GM12878 (cell line): ENCODE measurements around the gene DNASE1. TPM values are rescaled to one million over a fixed set of nuclear protein-coding genes. Genes with fewer than 3 reads are reported as not detected.
A peak's percentile ranks its signal among the peaks of the same experiment; 100 is the strongest.

Experiments used
- ATF2 ChIP-seq: IDR thresholded peaks from 2 replicates; pipeline ENCODE4 v1.6.1; 2012; ENCODE audit warnings: low read length, inconsistent platforms
- BCL11A ChIP-seq: IDR thresholded peaks from 2 replicates; pipeline ENCODE4 v1.6.1; 2011; ENCODE audit warnings: low read depth, low read length
- BCL3 ChIP-seq: IDR thresholded peaks from 2 replicates; pipeline ENCODE4 v1.6.1; 2011; ENCODE audit warnings: borderline replicate concordance, low read depth, mild to moderate bottlenecking, moderate library complexity, low read length; ENCODE audit not compliant: insufficient read depth, poor library complexity, severe bottlenecking
- CBX3 ChIP-seq: fragments of 200-600 bp; sonication (generic); IDR thresholded peaks from 2 replicates; pipeline ENCODE4 v1.6.1; 2016; ENCODE audit warnings: low read depth, borderline replicate concordance
- EP300 ChIP-seq, 2 experiments: fragments of 150-350 bp in 1 of 2; IDR thresholded peaks; 2 replicates each; pipeline ENCODE4 v1.6.1; 2011 to 2012; ENCODE audit warnings: low read depth in 2 of 2, low read length in 2 of 2, borderline replicate concordance in 1 of 2, improper control_type of control experiment in 1 of 2, inconsistent platforms in 1 of 2; ENCODE audit not compliant: control insufficient read depth in 1 of 2
- IRF4 ChIP-seq: IDR thresholded peaks from 2 replicates; pipeline ENCODE4 v1.6.1; 2011; ENCODE audit warnings: low read depth, low read length
- MEF2A ChIP-seq: IDR thresholded peaks from 2 replicates; pipeline ENCODE4 v1.6.1; 2011; ENCODE audit warnings: low read depth, mild to moderate bottlenecking, low read length, moderate library complexity; ENCODE audit not compliant: insufficient read depth
- NR2C2 ChIP-seq: IDR thresholded peaks from 2 replicates; pipeline ENCODE4 v1.6.1; 2011; ENCODE audit warnings: borderline replicate concordance, low read depth; ENCODE audit not compliant: control insufficient read depth, insufficient read length
- PAX5 ChIP-seq: IDR thresholded peaks from 2 replicates; pipeline ENCODE4 v1.6.1; 2011; ENCODE audit warnings: low read depth, low read length, borderline replicate concordance
- POLR2AphosphoS5 ChIP-seq: IDR thresholded peaks from 2 replicates; pipeline ENCODE4 v1.6.1; 2011; ENCODE audit warnings: mild to moderate bottlenecking, low read length, inconsistent platforms
- POU2F2 ChIP-seq: IDR thresholded peaks from 3 replicates; pipeline ENCODE4 v1.6.1; 2011; ENCODE audit warnings: low read depth, mild to moderate bottlenecking, low read length, borderline replicate concordance
- RAD21 ChIP-seq: IDR thresholded peaks from 2 replicates; pipeline ENCODE4 v1.6.1; 2011; ENCODE audit warnings: mild to moderate bottlenecking, low read depth, low read length, moderate library complexity; ENCODE audit not compliant: insufficient read depth
- RUNX3 ChIP-seq: IDR thresholded peaks from 2 replicates; pipeline ENCODE4 v1.6.1; 2012; ENCODE audit warnings: low read length, inconsistent platforms
- USF2 ChIP-seq: IDR thresholded peaks from 2 replicates; pipeline ENCODE4 v1.6.1; 2011; ENCODE audit warnings: low read depth, low read length, improper control_type of control experiment, borderline replicate concordance
- ZBTB33 ChIP-seq: fragments of 450-650 bp; IDR thresholded peaks from 2 replicates; pipeline ENCODE4 v1.6.1; 2017; ENCODE audit warnings: mild to moderate bottlenecking
- ZBTB40 ChIP-seq: fragments of 450-650 bp; IDR thresholded peaks from 2 replicates; pipeline ENCODE4 v1.6.1; 2016; ENCODE audit warnings: mild to moderate bottlenecking, moderate library complexity, borderline replicate concordance
- ZNF207 ChIP-seq: fragments of 450-650 bp; IDR thresholded peaks from 2 replicates; pipeline ENCODE4 v1.6.1; 2014; ENCODE audit warnings: antibody characterized with exemption, mild to moderate bottlenecking, borderline replicate concordance
- ZNF384 ChIP-seq: IDR thresholded peaks from 2 replicates; pipeline ENCODE4 v1.6.1; 2012; ENCODE audit warnings: low read depth, mild to moderate bottlenecking, low read length, improper control_type of control experiment, borderline replicate concordance
- polyA plus RNA-seq, 11 experiments: library from polyadenylated mRNA; depleted of rRNA in 4 of 11; unstranded in 6 of 11; stranded (reverse) in 5 of 11; fragments of >200 nt; fragmentation: Nextera tagmentation in 4 of 11; fragmentation: Illumina TruSeq in 1 of 11; extraction: Ambion mirVana in 4 of 11; extraction: Trizol in 1 of 11; gene quantifications; 1 replicate in 1 of 11; 2 replicates in 10 of 11; pipeline versions ENCODE4 v1.2.1 to v1.2.3, GENCODE V29; 2011 to 2016; ENCODE audit warnings: inconsistent platforms in 2 of 11, missing spikeins in 2 of 11, low read depth in 1 of 11
- total RNA-seq, 4 experiments: library from RNA; depleted of rRNA in 3 of 4; stranded (reverse); fragments of >200 nt in 3 of 4; fragmentation: Illumina TruSeq in 1 of 4; extraction: Trizol in 1 of 4; gene quantifications; 2 replicates each; pipeline versions ENCODE4 v1.2.1 to v1.2.3, GENCODE V29; 2013 to 2021

The DNASE1 gene
- total and polyA plus RNA-seq, 10 of the 15 experiments (the other 5 are each of a cell fraction or from before 2014, with no cell fraction given), result 0.23 to 12.0 (median 7.9) TPM

- TF ChIP-seq POU2F2 (peak; percentile 91), IRF4 (0 out of 2 replicates have a peak, but pooled peaks have one; percentile 17), ZNF207 (no peak), BCL11A (no peak), NR2C2 (no peak), MEF2A (no peak), ZBTB40 (no peak), CBX3 (no peak), ZBTB33 (no peak), ATF2 (0 out of 2 replicates have a peak, but pooled peaks have one; percentile 38), RAD21 (peak; percentile 43; the same call in 1 of the 2 replicates), USF2 (no peak), ZNF384 (no peak; the same call in 1 of the 2 replicates), PAX5 (peak; percentile 62; the same call in 1 of the 2 replicates), RUNX3 (peak; percentile 93), EP300 (IDR thresholded peaks at IDR 0.05; ENCODE audit: borderline replicate concordance in 1 of 2, control insufficient read depth in 1 of 2, low read depth in 2 of 2, low read length in 2 of 2) (0 out of 4 replicates have a peak, but pooled peaks of 1 of the 2 experiments have one; percentile 43), BCL3 (no peak), POLR2AphosphoS5 (no peak)
These were observed 28.4 kb upstream of the DNASE1 start (continued) for GRCh38 chr16:3625911-3626732.
